Kidney (tissue), 14 donors: Measurements from ENCODE around the gene ZNF32. TPM values are rescaled to one million over a fixed set of nuclear protein-coding genes. Genes with fewer than 3 reads are reported as not detected.

ENCODE experiments used
- DNase-seq, 5 donors: peaks; one replicate each; pipeline ENCODE4 v3.0.0-alpha.2; 2013 to 2020
- FAIRE-seq: peaks from 2 replicates; lab custom pipeline; 2012; peaks lifted over from hg19 to GRCh38; lab: Jason Lieb, UNC
- H3K27ac ChIP-seq, 2 donors: one replicate each; pipeline ENCODE4 v1.7.0; 2013; ENCODE audit warnings: low read depth in 2 of 2, low read length in 2 of 2, inconsistent platforms in 1 of 2
- H3K27me3 ChIP-seq: one replicate; pipeline ENCODE4 v1.7.1; 2013; ENCODE audit warnings: low read length, inconsistent platforms; ENCODE audit not compliant: control insufficient read depth, insufficient read depth
- H3K36me3 ChIP-seq, 3 donors: one replicate each; pipeline versions ENCODE4 v1.7.0 to v1.7.1; 2013; ENCODE audit warnings: low read length in 3 of 3, control low read depth in 1 of 3, inconsistent platforms in 1 of 3; ENCODE audit not compliant: insufficient read depth in 3 of 3, control insufficient read depth in 2 of 3
- H3K4me1 ChIP-seq, 3 donors: one replicate each; pipeline versions ENCODE4 v1.7.0 to v1.7.1; 2013; ENCODE audit warnings: low read length in 3 of 3, inconsistent platforms in 1 of 3, low read depth in 1 of 3; ENCODE audit not compliant: control insufficient read depth in 2 of 3, insufficient read depth in 2 of 3
- H3K4me3 ChIP-seq, 3 donors: one replicate each; pipeline versions ENCODE4 v1.7.0 to v1.8.1; 2013; ENCODE audit warnings: low read length in 3 of 3, control low read depth in 1 of 3, inconsistent platforms in 1 of 3
- H3K9ac ChIP-seq, 3 donors: one replicate each; pipeline versions ENCODE4 v1.7.0 to v1.7.1; 2013; ENCODE audit warnings: low read length in 3 of 3, control low read depth in 1 of 3, inconsistent platforms in 1 of 3
- H3K9me3 ChIP-seq, 3 donors: one replicate each; pipeline versions ENCODE4 v1.7.0 to v1.7.1; 2013; ENCODE audit warnings: low read length in 3 of 3, control low read depth in 1 of 3, inconsistent platforms in 1 of 3; ENCODE audit not compliant: control insufficient read depth in 2 of 3, insufficient read depth in 1 of 3
- CTCF ChIP-seq: IDR thresholded peaks from 3 replicates; pipeline ENCODE4 v1.5.1; 2012; ENCODE audit warnings: mild to moderate bottlenecking, moderate library complexity, borderline replicate concordance; ENCODE audit not compliant: insufficient read depth; ENCODE audit errors: extremely low read depth
- intact Hi-C: fragments of 100-400 bp; cut with DNase I; formaldehyde crosslinking; loops from one replicate; pipeline ENCODE4 v1.11.1; 2022
- polyA plus RNA-seq: library from polyadenylated mRNA; stranded (reverse); fragments of 350-450 nt; fragmentation: Illumina TruSeq; extraction: RNeasy Lipid Tissue Mini Kit (QIAGEN cat#74804); gene quantifications from one replicate; pipeline ENCODE4 v1.2.3, GENCODE V29; 2014; ENCODE audit warnings: low read depth, low replicate concordance; ENCODE audit not compliant: insufficient read depth
- total RNA-seq: library from RNA; stranded (reverse); fragmentation: NEBNext Ultra II Directional; extraction: Animal tissue kit (Norgen Biotek cat#: 25700); gene quantifications from one replicate; pipeline ENCODE4 v1.2.1, GENCODE V29; 2021
- donor health status: control.
- donor health status: control.
- donor health status: control.
- donor health status: control.
- donor health status: control.
- donor health status: DM: yes; HTN: yes; CAD: no.
- donor health status: Normal renal cell carcinoma (clear cell type).

The ZNF32 gene
- total and polyA plus RNA-seq, 2 donors from 2014 or later: 35.0 to 73.7 TPM

DNA sequence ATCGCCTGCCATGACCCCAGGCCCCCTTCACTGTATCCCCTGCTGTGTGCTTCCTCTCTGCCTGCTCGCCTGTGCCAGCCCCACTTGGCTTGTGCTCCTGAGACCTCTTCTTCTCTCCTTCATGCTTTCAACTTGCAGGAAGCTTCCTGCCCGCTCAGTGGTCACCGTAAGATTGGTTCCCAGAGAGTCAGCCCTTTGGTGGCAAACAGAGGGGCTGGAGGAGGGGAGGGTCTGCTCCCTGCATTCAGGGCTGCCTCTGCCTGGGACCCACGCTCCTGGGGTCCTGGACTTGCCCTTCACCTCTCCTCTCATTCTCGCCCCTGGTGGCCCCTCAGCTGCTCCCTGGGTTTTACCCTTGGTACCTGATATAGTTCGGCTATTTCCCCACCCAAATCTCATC is 45.8 kb upstream of the ZNF32 start:
- Histone ChIP-seq H3K27ac (no peak overlapping the region), H3K27me3 (no peaks in the 10 kb centered on the region), H3K36me3 (peaks cover 0 to 2% (median 0%) of the 10 kb centered on the region in 3 donors), H3K4me3 (no peak overlapping the region), H3K9ac (no peak overlapping the region), H3K4me1 (peaks cover 0 to 3% (median 0%) of the 10 kb centered on the region in 3 donors), H3K9me3 (no peaks in the 10 kb centered on the region)
- DNase-seq (no peak), FAIRE-seq (no peak)
- TF ChIP-seq CTCF: no peak
- intact Hi-C loops: no loop called here

- H3K9me3 ChIP-seq: no peaks in the 10 kb centered on the region
- FAIRE-seq: no peak
- DNase-seq: peak in 2 of 5 donors; percentile 38 to 57
- intact Hi-C loops: no loop called here
- H3K36me3 ChIP-seq: peaks cover 0 to 2% (median 0%) of the 10 kb centered on the region in 3 donors
- H3K27me3 ChIP-seq: no peaks in the 10 kb centered on the region
- no peak overlapping the region for H3K9ac ChIP-seq
- peaks cover 0 to 3% (median 0%) of the 10 kb centered on the region in 3 donors for H3K4me1 ChIP-seq
- TF ChIP-seq CTCF: no peak
- H3K27ac ChIP-seq: no peak overlapping the region
- H3K4me3 ChIP-seq: no peak overlapping the region
Observed at GRCh38 chr10:43693602-43694001, 44.9 kb upstream of the ZNF32 start.

DNA sequence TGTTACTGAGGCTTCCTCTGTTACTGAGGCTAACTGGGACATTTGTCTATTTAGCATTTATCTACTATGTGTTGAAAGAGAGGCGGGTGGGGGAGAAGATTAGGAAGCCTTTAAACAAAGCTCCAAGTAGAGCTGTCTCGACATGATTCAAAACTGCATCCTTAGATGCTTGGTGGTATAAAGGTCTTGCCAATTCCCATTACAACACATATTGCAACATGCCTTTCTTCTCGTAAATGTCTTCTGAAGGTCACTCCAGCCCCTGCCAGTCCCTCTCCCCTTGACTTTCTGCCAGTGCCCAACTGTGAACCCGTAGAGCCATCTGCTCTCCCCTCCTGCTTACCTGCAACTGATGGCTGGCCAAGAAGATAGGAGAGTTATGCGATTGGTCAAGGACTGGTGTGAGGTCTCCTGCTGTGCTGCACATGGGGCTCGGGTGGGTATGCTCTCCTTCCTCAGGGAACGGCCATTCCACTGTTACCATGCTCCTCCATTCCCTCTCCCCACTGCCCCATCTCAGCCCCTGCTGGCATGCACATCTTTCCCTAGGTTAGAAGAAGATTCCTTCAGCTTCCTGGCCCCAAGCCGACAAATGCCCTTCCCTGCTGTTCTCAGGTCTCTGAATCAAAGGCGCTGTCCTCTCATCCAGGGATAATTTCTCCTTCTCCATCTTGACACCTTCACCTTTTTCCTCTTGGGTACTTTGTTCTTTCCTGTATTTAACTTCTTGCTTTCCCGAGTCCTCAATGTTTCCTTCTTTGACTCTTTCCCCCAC is 43.6 kb upstream of the ZNF32 start:
- Histone ChIP-seq H3K36me3 (peaks cover 0 to 2% (median 0%) of the 10 kb centered on the region in 3 donors), H3K27ac (no peak overlapping the region), H3K27me3 (no peaks in the 10 kb centered on the region)

More for the DNA sequence above, 43.6 kb upstream of the ZNF32 start:
- no peak for TF ChIP-seq CTCF
- DNase-seq (no peak), FAIRE-seq (no peak)
- intact Hi-C loops: no loop called here
- peaks cover 0 to 3% (median 0%) of the 10 kb centered on the region in 3 donors for H3K4me1 ChIP-seq
- H3K9me3 ChIP-seq: no peaks in the 10 kb centered on the region
- no peak overlapping the region for H3K9ac ChIP-seq
- no peak overlapping the region for H3K4me3 ChIP-seq
